Measurements from ENCODE around the gene ATF7IP.

The ATF7IP gene

DNA sequence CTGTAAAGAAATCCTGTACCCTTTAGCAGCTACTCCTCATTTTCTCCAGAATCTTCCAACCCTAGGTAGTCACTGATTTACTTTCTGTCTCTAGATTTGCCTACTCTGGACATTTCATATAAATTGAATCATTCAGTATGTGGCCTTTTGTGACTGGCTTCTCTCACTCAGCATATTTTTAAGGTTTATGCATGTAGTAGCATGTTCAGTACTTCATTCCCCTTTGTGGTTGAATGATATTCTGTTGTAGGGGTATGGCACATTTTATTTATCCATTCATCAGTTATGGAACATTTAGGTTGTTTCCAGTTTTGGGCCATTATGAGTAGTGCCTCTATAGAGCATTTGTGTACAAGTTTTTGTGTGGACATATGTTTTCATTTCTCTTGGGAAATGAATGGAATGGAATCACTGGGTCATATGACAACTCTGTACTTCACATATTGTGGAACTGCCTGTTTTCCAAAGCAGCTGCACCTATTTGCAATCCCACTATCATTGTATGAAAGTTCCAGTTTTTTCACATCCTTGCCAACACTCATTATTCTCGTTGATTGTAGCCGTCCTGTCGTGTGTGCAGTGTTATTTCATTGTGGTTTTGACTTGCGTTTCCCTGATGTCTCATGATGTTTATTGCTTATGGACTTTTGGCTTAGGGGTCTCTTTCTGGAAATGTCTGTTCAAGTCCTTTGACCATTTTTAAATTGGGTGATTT lies 57.2 kb downstream of the ATF7IP start:
- DNase-seq = no peak

DNA sequence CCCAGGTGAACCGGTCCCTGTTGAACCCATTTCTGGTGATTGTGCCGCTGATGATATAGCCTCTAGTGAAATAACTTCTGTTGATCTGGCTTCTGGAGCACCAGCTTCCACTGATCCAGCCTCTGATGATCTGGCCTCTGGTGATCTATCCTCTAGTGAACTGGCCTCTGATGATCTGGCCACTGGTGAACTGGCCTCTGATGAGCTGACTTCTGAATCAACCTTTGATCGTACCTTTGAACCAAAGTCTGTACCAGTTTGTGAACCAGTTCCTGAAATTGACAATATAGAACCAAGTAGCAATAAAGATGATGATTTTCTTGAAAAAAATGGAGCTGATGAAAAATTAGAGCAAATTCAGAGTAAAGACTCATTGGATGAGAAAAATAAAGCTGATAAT lies 59.1 kb downstream of the ATF7IP start:
- DNase-seq = no peak

DNA sequence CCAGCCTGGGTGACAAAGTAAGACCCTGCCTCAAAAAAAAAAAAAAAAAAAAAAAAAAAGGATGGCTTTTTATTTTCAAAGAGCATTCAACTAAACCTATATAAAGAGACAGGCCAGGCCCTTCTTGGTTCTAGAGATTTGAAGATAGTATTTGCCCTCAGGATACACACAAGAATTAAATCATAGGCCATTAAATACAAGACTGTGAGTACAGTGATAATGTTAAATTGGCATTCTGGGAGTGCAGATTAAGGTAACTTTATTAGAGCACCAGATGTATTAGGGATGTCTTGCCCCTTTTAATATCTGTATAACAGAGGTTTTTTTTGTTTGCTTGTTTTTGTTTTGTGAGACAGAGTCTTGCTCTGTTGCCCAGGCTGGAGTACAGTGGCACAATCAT lies 61.3 kb downstream of the ATF7IP start:
- no peak for DNase-seq

DNA sequence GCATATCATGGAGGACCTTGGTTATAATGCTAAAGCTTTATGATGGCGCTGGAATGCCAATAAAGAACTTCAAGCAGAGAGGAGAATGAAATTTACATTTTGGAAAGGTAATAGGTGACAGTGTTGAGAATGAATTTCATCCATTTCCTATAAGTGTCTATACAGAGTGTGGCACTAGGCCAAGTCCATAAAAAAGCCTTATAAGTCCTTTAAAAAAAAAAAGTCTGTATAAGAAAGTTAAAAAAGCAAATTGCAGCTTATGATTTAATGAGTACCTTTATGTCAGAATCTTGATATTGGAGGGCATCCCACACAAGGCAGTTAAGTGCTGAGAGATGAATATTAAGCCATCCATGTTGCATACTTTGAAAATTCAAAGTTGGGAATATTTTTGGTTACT lies 62.4 kb downstream of the ATF7IP start:
- DNase-seq = no peak

DNA sequence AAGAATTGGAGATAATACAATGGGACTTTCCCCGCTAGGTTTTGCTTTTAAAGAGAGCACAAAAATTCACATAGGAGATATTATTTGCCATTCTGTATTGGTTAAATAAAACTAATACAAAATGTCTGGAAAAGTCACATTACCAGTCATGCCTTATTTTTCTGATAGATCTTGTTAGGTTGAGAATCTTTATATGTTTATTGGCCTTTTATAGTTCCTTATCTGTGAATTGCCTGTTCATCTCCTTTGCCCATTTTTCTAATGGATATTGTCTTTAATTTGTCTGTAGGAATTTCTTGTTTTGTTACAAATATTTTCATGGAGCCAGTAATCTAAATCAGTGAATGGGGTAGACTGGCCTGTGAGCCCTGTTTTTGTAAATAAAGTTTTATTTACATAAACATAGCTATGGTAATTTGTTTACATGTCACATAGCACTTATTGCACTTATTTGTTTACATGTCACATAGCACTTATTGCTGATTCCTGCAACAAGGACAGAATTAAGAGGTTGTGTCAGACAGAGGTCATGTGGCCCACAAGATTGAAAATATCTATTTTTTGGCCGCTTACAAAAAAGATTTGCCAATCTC lies 65.0 kb downstream of the ATF7IP start:
- DNase-seq = no peak

DNA sequence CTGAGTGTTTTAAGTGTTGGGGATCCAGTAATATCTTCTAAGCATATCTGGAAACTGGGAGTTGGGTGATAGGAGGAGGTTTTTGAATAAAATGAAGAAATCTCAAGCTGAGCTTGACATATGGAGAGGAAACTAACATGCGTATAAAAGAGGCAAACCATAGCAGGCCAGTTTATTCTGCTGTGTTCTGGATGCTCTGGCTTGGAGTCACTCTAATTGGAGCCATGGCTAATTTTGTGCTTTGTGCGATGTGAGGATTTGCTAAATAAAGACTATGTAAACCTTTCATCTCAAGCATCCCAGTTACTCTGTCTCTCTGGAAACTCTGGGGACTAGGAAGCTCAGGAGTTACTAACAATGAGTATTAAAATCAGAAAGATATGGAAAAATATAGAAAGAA lies 66.5 kb downstream of the ATF7IP start:
- no peak for DNase-seq

DNA sequence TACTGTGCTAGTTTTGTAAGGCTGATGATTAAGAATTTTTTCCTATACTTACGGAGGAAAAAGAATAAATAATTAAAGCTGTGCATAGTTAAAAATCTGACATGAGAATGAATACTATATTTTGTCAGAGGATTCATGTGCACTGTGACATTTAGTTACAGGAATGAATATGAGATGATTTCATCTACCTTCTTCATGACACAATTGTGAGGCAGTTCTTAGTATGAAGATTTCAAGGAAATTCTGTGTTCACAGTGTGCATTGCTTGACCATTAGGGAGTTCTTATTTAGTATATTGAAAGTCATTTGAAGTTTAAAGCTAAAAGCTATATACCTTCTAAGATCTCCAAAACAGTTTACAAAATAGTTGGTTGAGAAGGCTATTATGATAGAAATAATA lies 70.1 kb downstream of the ATF7IP start:
- no peak for DNase-seq

DNA sequence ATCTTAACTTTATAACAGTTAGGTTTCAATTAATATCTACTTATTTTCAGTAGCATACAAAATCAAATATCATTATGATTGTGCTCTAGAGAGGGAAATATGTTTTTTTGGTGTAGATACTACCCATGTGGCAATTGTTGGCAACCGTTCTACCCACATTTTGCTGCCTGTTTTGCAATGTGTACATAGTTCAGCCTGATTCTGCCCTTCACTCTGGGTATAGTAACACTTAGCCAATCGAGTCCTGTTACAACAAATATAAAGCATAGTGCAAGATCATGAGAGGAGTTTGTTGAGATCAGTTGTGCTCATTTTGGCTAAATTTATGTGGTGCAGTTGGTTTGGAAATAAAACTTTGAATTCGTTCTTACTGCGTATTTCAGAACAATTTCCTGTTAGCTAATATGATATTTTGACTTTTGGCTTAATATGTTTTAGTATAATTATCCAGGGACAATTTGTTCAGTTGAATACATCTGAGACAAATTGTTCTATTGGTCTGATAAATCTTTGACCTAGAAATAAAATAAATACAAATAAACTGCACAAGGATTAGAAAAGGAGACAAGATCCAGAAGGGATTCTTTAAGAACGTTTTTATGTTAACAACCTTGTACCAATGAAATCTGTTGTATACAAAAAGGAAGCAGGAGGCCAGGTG lies 76.9 kb downstream of the ATF7IP start:
- no peak for DNase-seq

DNA sequence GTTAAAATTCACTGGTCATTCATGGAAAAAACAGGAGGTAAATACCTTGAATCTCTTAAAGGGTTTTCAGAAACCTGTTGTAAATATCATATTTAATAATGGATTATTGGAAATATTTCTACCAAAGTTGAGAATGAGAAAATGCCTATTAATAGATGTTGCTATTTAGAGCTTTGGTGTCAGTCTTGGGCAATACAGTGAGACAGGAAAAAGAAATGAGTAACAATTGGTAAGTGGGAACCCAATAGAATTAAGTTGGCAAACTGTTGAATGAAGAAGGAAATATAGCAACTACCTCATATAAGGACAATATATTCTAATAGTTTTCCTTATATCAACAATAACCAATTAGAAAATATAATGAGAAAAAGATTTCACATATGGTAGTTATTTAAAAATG lies 78.0 kb downstream of the ATF7IP start:
- no peak for DNase-seq

DNA sequence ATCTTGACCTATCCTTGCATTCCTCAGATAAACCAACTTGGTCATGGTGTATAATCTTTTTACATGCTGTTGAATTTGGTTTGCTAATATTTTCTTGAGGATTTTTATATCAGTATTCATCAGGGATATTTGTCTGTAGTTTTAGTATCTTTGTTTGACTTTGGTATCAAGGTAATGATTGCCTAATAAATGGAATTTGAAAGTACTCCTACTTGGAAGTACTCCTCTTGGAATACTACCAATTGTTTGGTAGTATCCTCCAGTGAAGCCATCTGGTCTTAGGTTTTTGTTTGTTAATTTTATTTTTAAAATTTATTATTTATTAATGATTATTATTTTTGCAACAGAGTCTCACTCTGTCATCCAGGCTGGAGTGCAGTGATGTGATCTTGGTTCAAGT lies 85.0 kb downstream of the ATF7IP start:
- DNase-seq = no peak

DNA sequence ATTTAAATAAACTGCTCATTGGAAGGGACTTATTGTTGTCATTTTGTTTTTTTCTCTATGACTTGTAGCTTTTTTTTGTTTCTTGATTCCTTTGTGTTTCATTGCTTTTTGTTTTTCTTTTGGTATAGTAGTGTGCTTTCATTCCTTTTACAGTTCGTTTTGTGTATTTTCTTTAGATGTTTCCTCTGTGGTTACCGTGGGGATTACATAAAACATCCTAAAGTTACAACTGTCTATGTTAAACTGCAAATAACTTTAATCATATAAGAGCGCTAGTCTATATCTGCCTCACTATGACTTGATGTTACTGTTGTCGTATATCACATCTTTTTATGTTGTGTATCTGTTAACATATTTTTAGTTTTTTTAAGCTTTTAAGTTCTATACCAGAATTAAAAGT lies 86.9 kb downstream of the ATF7IP start:
- DNase-seq = no peak

DNA sequence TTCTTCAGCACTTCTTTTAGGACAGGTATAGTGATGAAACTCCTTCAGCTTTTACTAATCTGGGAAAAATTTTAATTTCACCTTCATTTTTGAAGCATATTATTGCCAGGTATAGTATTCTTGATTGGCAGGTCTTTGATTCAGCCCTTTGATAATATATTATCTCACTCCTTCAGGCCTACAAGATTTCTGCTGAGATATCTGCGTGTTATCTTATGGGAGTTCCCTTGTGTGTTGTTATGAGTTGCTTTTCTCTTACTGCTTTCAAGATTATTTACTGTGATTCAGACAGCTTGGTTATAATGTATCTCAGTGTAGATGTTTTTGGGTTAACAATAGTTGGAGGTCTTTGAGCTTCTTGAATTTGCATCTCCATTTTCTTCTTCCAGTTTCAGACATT lies 87.4 kb downstream of the ATF7IP start:
- no peak for DNase-seq

DNA sequence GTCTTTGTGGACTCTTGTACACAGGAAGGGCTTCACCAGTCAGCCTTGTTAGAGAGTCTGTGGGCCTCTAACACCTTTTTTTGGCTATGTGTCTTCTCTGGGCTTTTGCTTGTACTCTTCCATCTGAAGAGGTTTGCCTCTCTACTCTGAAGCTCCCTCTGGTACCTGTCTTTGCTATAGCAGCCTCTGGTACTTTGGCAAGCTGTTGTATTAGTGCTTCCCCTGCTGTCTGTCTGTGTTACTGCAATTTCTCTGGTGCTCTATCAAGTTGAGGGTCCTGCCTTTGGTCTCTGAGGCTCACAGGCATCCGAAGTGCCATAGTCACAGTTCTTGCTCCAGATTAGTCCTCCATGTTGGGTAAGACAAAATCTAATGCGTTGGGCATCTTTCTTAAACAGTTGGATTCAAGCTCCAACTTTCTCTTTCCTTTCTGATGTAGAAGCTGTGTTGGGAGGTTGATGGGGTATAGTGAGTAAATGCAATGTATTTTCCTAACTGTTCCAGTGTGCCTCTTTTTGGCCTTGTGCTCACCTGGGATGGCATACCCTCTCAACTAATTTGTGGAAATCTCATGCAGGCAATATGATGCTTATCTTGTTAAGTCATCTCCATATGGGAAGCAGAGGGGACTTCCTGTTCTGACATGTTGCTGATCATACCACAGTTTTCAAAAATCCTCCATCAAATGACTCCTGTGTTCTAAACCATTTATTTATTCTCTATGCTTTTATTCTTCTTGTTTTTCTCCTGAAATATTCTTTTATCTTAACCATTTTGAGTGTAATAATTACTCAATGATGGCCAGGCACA lies 88.8 kb downstream of the ATF7IP start:
- peak; percentile 28 to 63 for DNase-seq

DNA sequence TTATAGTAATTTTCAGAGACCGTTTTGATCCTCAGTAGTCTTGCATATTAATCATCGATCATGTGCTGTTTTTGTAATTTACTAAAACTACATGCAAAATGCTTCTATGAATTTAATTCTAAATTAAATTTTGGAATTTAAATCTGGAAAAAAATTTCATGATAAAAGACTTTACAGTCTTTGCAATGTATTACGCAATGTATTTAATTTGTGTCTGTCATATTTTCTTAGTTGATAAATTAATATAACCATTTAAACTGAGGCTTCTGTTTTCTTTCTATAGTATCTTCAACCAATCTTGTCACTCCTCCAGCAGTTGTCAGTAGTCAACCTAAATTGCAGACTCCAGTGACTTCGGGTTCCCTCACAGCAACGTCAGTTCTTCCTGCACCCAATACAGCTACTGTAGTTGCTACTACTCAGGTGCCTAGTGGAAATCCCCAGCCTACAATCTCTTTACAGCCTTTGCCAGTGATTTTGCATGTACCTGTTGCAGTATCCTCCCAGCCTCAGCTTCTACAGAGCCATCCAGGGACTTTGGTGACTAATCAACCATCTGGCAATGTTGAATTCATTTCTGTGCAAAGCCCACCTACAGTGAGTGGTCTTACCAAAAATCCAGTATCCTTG lies 94.8 kb downstream of the ATF7IP start:
- no peak for DNase-seq

DNA sequence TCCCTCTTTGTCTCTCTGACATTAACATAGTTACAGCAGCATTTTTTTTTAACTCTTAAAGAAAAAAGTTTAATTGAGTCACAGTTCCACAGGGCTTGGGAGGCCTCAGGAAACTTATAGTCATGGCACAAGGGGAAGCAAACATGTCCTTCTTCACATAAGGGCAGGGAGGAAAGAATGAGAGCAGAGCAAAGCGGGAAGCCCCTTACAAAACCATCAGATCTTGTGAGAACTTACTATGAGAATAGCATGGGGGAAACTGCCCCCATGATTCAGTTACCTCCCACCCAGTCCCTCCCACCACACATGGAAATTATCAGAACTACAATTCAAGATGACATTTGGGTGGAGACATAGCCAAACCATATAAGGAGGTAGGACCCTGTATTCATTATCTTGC lies 106.0 kb downstream of the ATF7IP start:
- no peak for DNase-seq

DNA sequence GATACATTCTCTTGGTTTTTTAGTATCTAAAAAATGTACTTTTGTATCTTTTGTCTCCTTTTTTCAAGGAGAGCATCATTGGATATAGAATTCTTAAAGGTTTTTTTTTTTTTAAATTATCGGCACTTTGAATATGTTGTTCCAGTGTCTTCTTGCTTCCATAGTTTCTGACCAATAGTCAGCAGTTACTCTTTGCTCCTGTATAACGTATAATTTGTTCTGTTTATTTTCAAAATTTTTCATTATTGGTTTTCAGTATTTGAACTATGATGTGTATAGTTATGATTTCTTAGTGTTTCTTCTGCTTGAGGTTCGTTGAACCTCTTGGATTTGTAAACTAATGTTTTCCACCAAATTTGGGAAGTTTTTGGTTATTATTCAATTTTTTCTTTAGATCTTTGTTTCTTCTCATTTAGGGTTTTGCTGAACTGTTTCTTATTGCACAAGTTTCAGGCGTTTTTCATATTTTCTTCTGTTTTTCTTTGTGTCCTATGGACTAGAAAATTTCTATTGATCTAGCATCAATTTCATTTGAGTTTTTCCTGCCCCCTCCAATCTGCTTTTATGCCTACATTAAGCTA lies 108.3 kb downstream of the ATF7IP start:
- DNase-seq = peak in 1 of 2 donors; percentile 17

DNA sequence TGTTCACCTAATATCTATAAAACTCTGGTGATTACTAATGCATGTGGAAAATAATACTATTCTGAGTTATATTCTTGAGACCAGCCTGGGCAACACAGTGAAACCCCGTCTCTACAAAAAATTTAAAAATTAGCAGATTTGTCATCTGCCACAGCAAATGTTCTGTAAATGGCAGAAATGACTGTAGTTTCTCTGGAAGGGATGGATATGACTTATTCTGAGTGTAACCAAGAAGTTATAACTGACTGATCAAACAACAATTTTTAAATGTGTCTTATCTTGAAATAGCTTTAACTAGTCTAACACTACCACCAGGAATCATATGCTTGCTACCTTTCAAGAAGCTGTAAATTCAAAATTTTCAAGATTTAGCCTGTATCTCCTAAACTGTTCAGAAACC lies 113.5 kb downstream of the ATF7IP start:
- no peak for DNase-seq

DNA sequence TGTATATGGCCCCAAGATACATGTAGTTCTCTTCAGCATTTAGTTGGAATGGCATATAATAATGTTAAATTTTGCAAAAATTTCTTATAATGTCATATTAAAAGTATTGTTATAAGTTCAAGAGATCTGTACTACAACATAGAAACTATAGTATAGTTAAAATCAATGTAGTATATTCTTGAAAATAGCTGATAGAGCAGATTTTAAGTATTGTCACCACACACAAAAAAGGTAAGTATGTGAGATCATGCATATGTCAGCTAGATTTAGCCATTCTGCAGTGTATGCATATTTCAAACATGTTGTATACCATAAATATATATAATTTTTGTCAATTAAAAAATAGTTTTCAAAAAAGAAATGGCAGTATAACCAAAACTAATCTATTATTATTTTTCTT lies 115.7 kb downstream of the ATF7IP start:
- no peak for DNase-seq

DNA sequence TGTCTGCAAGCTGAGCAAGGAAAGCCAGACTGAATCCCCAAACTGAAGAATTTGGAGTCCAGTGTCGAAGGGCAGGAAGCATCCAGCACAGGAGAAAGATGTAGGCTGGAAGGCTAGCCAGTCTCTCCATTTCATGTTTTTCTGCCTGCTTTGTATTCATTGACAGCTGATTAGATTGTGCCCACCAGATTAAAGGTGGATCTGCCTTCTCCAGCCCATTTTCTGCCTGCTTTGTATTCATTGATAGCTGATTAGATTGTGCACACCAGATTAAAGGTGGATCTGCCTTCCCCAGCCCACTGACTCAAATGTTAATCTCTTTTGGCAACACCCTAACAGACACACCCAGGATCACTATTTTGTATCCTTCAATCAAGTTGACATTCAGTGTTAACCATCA lies 116.9 kb downstream of the ATF7IP start:
- DNase-seq = no peak

DNA sequence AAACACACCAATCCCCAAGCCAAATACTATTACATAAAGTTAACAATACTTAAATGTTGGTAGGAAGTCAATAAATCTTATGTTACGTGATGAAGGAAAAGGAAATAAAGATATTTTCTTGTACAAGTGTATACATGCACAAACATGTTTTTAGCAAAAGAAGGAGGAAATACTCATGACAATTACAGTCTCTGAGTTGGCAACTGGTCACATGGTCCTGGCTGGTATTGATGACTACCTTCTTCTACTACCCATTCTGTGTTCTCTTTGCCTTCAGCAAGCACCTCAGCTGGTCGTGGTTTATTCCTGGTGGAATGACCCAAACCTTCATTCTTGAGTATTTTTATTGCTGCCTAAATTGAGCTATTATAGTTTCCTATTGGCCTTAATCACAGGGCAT lies 117.4 kb downstream of the ATF7IP start:
- no peak for DNase-seq

DNA sequence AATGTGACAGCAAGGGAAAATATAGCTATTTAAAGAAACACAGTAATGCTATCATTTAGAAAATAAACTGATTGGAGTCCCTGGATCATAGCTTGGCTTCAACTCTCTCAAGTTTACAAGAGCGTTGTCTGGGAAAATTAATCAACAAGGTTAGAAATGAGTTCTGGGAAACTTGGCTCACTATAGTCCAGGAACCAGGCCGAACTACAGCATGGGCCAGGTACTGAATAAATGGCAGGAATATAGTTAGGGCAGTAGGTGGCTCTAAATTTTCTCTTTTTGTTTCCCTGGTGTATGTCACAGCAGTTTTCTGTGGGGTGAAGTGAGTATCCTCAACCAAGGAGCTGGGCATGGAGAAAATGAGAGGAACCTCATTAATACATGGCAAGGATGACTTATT lies 129.8 kb downstream of the ATF7IP start:
- no peak for DNase-seq

DNA sequence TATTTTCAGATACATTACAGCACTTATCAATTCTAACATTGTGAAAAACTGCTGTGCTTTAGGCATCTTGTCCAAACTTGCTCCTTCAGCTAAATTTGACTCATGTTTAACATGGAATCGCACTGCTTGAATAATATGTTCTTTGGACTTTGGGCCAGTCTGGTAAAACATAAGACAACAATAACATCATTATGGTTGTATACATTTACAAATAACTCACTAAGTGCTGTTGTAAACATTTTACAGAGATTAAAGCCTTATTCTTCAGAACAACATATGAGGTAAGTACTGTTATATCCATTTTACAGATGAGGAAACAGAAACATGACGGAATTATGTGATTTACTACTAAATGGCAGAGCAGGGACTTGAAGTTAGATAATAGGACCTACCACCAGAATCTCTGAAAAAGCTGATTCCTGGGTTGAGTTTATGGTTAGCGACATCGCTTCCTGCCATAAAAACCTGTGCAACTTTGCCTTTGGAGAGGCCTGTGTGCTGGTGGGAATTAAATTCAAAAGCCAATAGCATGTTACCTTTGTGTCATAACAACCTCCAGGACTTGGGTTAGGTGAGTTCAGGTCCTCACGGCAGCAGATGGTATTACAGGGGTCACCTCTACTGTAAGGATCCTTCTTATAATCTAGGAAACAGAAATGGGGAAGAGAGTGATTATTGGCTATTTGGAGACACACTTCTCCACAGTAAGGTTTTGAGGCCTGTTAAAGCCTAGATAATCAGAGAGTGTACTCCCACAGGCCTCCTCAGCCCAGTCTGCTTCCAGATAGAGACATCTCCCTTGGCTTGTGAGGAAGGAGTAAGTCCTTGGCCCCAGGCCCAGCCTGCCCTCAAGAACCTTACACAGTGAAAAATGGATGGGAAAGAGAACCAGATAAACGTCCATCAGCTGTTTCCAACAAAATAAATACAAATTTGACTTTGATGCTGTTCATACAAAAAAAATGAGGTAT lies 140.4 kb downstream of the ATF7IP start:
- DNase-seq = no peak
